ENCODE results near the gene TMEM232. TPM values are rescaled to one million over a fixed set of nuclear protein-coding genes. Genes with fewer than 3 reads are reported as not detected.

Gene TMEM232
- total and polyA plus RNA-seq, 9 of the 15 experiments (the other 6 are each of a cell fraction or from before 2014, with no cell fraction given), result 0.09 to 2.2 (median 0.41) TPM

- TF ChIP-seq MYBL2 (IDR thresholded peaks at IDR 0.05; ENCODE audit: low read depth) (no peak), MYBL2 (CRISPR knock-in tag; IDR thresholded peaks at IDR 0.05; ENCODE audit: borderline replicate concordance) (no peak), SREBF1 (IDR thresholded peaks at IDR 0.05; ENCODE audit: borderline replicate concordance, low read depth, low read length) (no peak), E4F1 (CRISPR knock-in tag; IDR thresholded peaks at IDR 0.05; ENCODE audit: borderline replicate concordance) (no peak), RBFOX2 (IDR thresholded peaks at IDR 0.05; ENCODE audit: low read depth, low read length) (no peak), ZNF12 (CRISPR knock-in tag; IDR thresholded peaks at IDR 0.05) (no peak), CBX1 (IDR thresholded peaks at IDR 0.05; ENCODE audit: low read depth) (no peak), EHMT2 (IDR thresholded peaks at IDR 0.05) (no peak), SMARCC2 (IDR thresholded peaks at IDR 0.05; ENCODE audit: low read depth) (no peak)
Observed at GRCh38 chr5:110442856-110443255, 283.6 kb downstream of the TMEM232 start (continued).

GRCh38 chr5:110441035-110441434, 285.4 kb downstream of the TMEM232 start:
- Histone ChIP-seq H3K9ac (ENCODE audit: insufficient read depth in 1 of 2, low read depth in 2 of 2, low read length in 2 of 2) (no peak overlapping the region), H3K27ac (ENCODE audit: extremely low read depth, low read depth, low read length) (no peak overlapping the region), H3K27me3 (ENCODE audit: control insufficient read depth in 2 of 2, insufficient read depth in 2 of 2, low read length in 2 of 2) (no peaks in the 10 kb centered on the region), H3K9me1 (ENCODE audit: control insufficient read depth, insufficient read depth, low read length) (no peaks in the 10 kb centered on the region), H3K36me3 (ENCODE audit: control insufficient read depth, insufficient read depth, low read length) (no peaks in the 10 kb centered on the region), H2AFZ (ENCODE audit: low read depth, low read length) (no peak overlapping the region), H4K20me1 (replicated peaks; ENCODE audit: control insufficient read depth, insufficient read depth, low read length) (no peaks in the 10 kb centered on the region), H3K79me2 (ENCODE audit: control insufficient read depth, insufficient read depth, low read length) (no peaks in the 10 kb centered on the region), H3K4me3 (no peak overlapping the region), H3K4me1 (replicated peaks in 1 of 2; ENCODE audit: control insufficient read depth in 2 of 2, insufficient read depth in 2 of 2, low read length in 2 of 2) (no peaks in the 10 kb centered on the region), H3K9me3 (replicated peaks; ENCODE audit: control insufficient read depth, insufficient read depth, low read depth, low read length) (no peaks in the 10 kb centered on the region), H3K4me2 (ENCODE audit: insufficient read depth, low read length) (no peak overlapping the region)
- ATAC-seq (no peak), FAIRE-seq (no peak), DNase-seq (ENCODE audit: extremely low read depth in 1 of 4, low spot score in 3 of 4) (no peak)
- ChIA-PET POLR2A (no interaction called here), CTCF (ENCODE audit: low intra/inter-chr PET ratio) (no interaction called here)
- intact Hi-C loops (cut with micrococcal nuclease) (no loop called here), in situ Hi-C loops (cut with MboI) (no loop called here)
- no TSS peak for BruUV-seq (replicated peaks)
- TF ChIP-seq PHF8 (IDR thresholded peaks at IDR 0.05; ENCODE audit: borderline replicate concordance, low read length) (no peak), PTRF (tag; IDR thresholded peaks at IDR 0.05) (no peak), CTCF (IDR thresholded peaks at IDR 0.05 in 2 of 3, conservative IDR thresholded peaks at IDR 0.05 in 1 of 3; ENCODE audit: insufficient read depth in 2 of 3, low read depth in 1 of 3, low read length in 3 of 3) (peak in 1 of 3 experiments; percentile 6; a peak in 1 of 6 replicates), RAD21 (CRISPR knock-in tag; conservative IDR thresholded peaks at IDR 0.05 in 1 of 2, IDR thresholded peaks at IDR 0.05 in 1 of 2) (peak; percentile 54 to 58)
- WGBS (ENCODE audit: insufficient coverage, low coverage, missing lambda C conversion rate), result 0% methylated on average over 2 of the region's 2 CpGs
